Neutrophil (primary cell): ENCODE results near the gene DGKE.

Experiments
- H3K27ac ChIP-seq: fragments of 200-600 bp; sonication (generic); 2 replicates; pipeline ENCODE4 v1.5.1; 2016; ENCODE audit warnings: mild to moderate bottlenecking, moderate library complexity
- H3K27me3 ChIP-seq: fragments of 200-600 bp; sonication (generic); 2 replicates; pipeline ENCODE4 v1.6.0; 2016; ENCODE audit warnings: mild to moderate bottlenecking
- H3K36me3 ChIP-seq: fragments of 200-600 bp; sonication (generic); 2 replicates; pipeline ENCODE4 v1.5.1; 2017
- H3K4me1 ChIP-seq, 2 experiments: fragments of 200-600 bp in 1 of 2; sonication (generic) in 1 of 2; 1 replicate in 1 of 2; 2 replicates in 1 of 2; pipeline versions ENCODE4 v1.5.1 to v1.6.1; 2013 to 2016; ENCODE audit warnings: low read depth in 1 of 2, low read length in 1 of 2, mild to moderate bottlenecking in 1 of 2, moderate library complexity in 1 of 2; ENCODE audit not compliant: control insufficient read depth in 1 of 2, insufficient read depth in 1 of 2
- H3K4me3 ChIP-seq, 2 experiments: fragments of 200-600 bp in 1 of 2; sonication (generic) in 1 of 2; 1 replicate in 1 of 2; 2 replicates in 1 of 2; pipeline ENCODE4 v1.5.1; 2013 to 2016; ENCODE audit warnings: low read depth in 1 of 2, low read length in 1 of 2, mild to moderate bottlenecking in 1 of 2, moderate library complexity in 1 of 2
- H3K9me3 ChIP-seq: fragments of 200-600 bp; sonication (generic); 2 replicates; pipeline ENCODE4 v1.5.1; 2016
- CTCF ChIP-seq: fragments of 200-600 bp; sonication (generic); IDR thresholded peaks from 2 replicates; pipeline ENCODE4 v1.5.1; 2016; ENCODE audit warnings: antibody characterized with exemption

DGKE gene

DNA sequence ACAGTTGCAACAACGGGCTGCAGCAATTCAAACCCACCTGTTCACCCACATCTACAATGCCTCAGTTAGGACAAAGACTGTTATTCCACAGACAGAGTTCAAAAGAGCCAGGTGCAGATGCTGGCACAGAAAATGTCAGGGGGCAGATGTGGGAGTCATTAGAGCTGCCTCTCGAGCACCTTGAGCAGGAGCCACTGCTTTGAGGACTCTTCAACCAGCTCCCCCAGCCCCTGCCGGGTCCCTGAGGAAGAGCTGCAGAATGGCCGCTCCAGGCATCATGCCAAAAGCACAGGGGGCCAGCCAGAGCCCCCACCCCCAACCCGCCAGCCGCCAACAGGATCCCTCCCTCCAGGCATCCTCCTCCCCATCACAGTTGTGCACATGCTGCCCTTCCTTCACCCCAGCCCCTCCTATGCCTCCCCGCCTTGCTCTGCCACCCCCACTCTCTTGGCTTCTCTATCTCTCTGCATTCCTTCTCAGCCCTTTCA is 21.0 kb upstream of the DGKE start:
- no peaks in the 10 kb centered on the region for H3K9me3 ChIP-seq
- peaks cover 28% of the 10 kb centered on the region for H3K27me3 ChIP-seq
- TF ChIP-seq CTCF, result no peak
- H3K4me1 ChIP-seq, result no peaks in the 10 kb centered on the region
- H3K4me3 ChIP-seq, result no peak overlapping the region
- no peak overlapping the region for H3K27ac ChIP-seq
- H3K36me3 ChIP-seq, result no peaks in the 10 kb centered on the region

- Histone ChIP-seq H3K4me1 (peaks cover 0 to 6% of the 10 kb centered on the region in 2 experiments), H3K9me3 (no peaks in the 10 kb centered on the region), H3K4me3 (no peak overlapping the region), H3K36me3 (no peaks in the 10 kb centered on the region), H3K27me3 (peaks cover 33% of the 10 kb centered on the region), H3K27ac (no peak overlapping the region)
- TF ChIP-seq CTCF, result no peak
These were observed 18.2 kb upstream of the DGKE start for GRCh38 chr17:56815711-56816110.

- peaks cover 33% of the 10 kb centered on the region for H3K27me3 ChIP-seq
- no peak overlapping the region for H3K4me3 ChIP-seq
- no peak overlapping the region for H3K27ac ChIP-seq
- peaks cover 0 to 6% of the 10 kb centered on the region in 2 experiments for H3K4me1 ChIP-seq
- H3K36me3 ChIP-seq, result no peaks in the 10 kb centered on the region
- no peak for TF ChIP-seq CTCF
- no peaks in the 10 kb centered on the region for H3K9me3 ChIP-seq
These were observed 16.9 kb upstream of the DGKE start for GRCh38 chr17:56817066-56817465.

GRCh38 chr17:56819030-56819429 is 14.9 kb upstream of the DGKE start:
- no peak overlapping the region for H3K27ac ChIP-seq
- no peaks in the 10 kb centered on the region for H3K9me3 ChIP-seq
- peaks cover 19% of the 10 kb centered on the region for H3K27me3 ChIP-seq
- H3K4me1 ChIP-seq, result peaks cover 0 to 6% of the 10 kb centered on the region in 2 experiments
- no peaks in the 10 kb centered on the region for H3K36me3 ChIP-seq
- H3K4me3 ChIP-seq, result no peak overlapping the region
- no peak for TF ChIP-seq CTCF

DNA sequence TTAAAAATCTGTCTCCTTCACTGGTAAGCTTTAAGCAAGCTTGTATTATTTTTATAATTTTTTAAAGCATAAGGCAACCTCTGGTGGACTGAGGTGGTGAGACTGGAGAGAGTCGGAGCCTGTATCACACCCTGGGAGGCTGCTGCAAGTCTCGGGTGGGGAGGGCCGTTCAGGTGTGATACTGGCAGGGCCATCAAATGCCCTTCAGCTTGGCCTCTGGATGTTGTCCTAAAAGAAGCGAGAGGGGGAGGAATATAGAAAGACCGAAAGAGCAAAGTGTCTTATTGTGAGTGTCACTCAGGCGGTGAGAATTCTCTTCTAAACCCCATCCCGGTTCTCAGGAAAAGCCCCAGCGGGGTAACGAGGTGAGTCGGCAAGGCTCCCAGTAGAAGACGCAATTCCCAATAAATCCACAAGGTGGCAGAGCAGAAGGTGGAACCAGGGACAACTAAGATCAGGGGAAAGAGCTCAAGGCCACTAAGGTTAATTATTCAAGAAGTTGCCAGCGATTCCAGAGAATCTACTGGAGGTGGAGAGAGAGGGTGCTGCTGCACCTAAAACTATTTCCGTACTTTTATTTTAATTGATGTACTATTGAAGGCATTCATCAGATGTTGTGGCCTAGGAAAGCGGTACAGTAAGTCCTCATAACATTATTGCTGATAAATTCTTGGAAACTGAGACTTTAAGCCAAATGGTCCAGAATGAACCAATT is 14.4 kb upstream of the DGKE start:
- Histone ChIP-seq H3K4me1 (peaks cover 0 to 6% of the 10 kb centered on the region in 2 experiments), H3K36me3 (no peaks in the 10 kb centered on the region), H3K27ac (no peak overlapping the region), H3K9me3 (no peaks in the 10 kb centered on the region), H3K27me3 (peaks cover 14% of the 10 kb centered on the region), H3K4me3 (no peak overlapping the region)
- TF ChIP-seq CTCF, result peak; percentile 89
